CD4-positive, alpha-beta T cell (primary cell): ENCODE measurements around the gene PLP2. TPM values are rescaled to one million over a fixed set of nuclear protein-coding genes. Genes with fewer than 3 reads are reported as not detected.
"Not testable (repeated sequence)": the region's sequence is repeated elsewhere in the genome, so short reads cannot be mapped to it uniquely, and the experiment has no call there.

ENCODE experiments used
- ATAC-seq: fragments of 200-7000 bp; cut with Tn5 transposase; one replicate; pipeline ENCODE4 v1.10.0; 2022; ENCODE audit warnings: mild to moderate bottlenecking; ENCODE audit not compliant: poor library complexity
- CTCF ChIA-PET: fragments of 350-600 bp; sonication (Branson Sonifier 250); formaldehyde crosslinking; loops from one replicate; lab custom pipeline; 2021; ENCODE audit warnings: antibody characterized with exemption, inconsistent platforms; lab: Charles Lee
- POLR2A ChIA-PET: fragments of 350-600 bp; sonication (Branson Sonifier 250); formaldehyde crosslinking; loops from one replicate; lab custom pipeline; 2021; ENCODE audit warnings: antibody characterized with exemption, inconsistent platforms; lab: Charles Lee
- DNase-seq, 14 experiments: peaks; one replicate each; pipeline ENCODE4 v3.0.0-alpha.2; 2013 to 2020; ENCODE audit warnings: mixed read lengths in 2 of 14
- H3K27ac ChIP-seq, 2 donors: one replicate each; pipeline versions ENCODE4 v1.5.1 to v1.7.0; 2013; ENCODE audit warnings: low read length in 2 of 2, low read depth in 1 of 2, mild to moderate bottlenecking in 1 of 2
- H3K27me3 ChIP-seq, 2 experiments: 1 replicate in 1 of 2; 2 replicates in 1 of 2; pipeline versions ENCODE4 v1.6.1 to v1.7.0; 2013; ENCODE audit warnings: low read length in 2 of 2, control low read depth in 1 of 2, mild to moderate bottlenecking in 1 of 2, moderate library complexity in 1 of 2; ENCODE audit not compliant: insufficient read depth in 2 of 2, control insufficient read depth in 1 of 2
- H3K36me3 ChIP-seq: one replicate; pipeline ENCODE4 v1.6.1; 2013; ENCODE audit warnings: low read length, control low read depth; ENCODE audit not compliant: insufficient read depth
- H3K4me1 ChIP-seq: one replicate; pipeline ENCODE4 v1.6.1; 2013; ENCODE audit warnings: low read length, control low read depth; ENCODE audit not compliant: insufficient read depth
- H3K4me3 ChIP-seq: one replicate; pipeline ENCODE4 v1.5.1; 2013; ENCODE audit warnings: mild to moderate bottlenecking, low read length, moderate library complexity
- H3K9me3 ChIP-seq, 2 experiments: 1 replicate in 1 of 2; 2 replicates in 1 of 2; pipeline versions ENCODE4 v1.6.1 to v1.7.0; 2013; ENCODE audit warnings: low read length in 2 of 2, mild to moderate bottlenecking in 2 of 2, control low read depth in 1 of 2, moderate library complexity in 1 of 2; ENCODE audit not compliant: control insufficient read depth in 1 of 2, insufficient read depth in 1 of 2
- H3K27ac Mint-ChIP-seq: one replicate; pipeline ENCODE4 v1.8.0; 2020; ENCODE audit warnings: mixed read lengths
- H3K27me3 Mint-ChIP-seq: one replicate; pipeline ENCODE4 v1.8.0; 2021; ENCODE audit warnings: mixed read lengths
- H3K36me3 Mint-ChIP-seq: one replicate; pipeline ENCODE4 v1.8.0; 2021; ENCODE audit warnings: low read depth, mixed read lengths
- H3K4me1 Mint-ChIP-seq: one replicate; pipeline ENCODE4 v1.8.0; 2021; ENCODE audit warnings: low read depth, mixed read lengths
- H3K4me3 Mint-ChIP-seq: one replicate; pipeline ENCODE4 v1.8.0; 2020; ENCODE audit warnings: mild to moderate bottlenecking, mixed read lengths
- H3K9me3 Mint-ChIP-seq: one replicate; pipeline ENCODE4 v1.8.0; 2020; ENCODE audit warnings: mixed read lengths
- intact Hi-C, 2 experiments: fragments of 100-400 bp; cut with DNase I in 1 of 2; cut with micrococcal nuclease in 1 of 2; formaldehyde crosslinking; loops; one replicate each; pipeline versions ENCODE4 v1.15.1 to v1.9.0; 2023 to 2025; cut with DNase I, micrococcal nuclease
- total RNA-seq, 174 experiments: library from RNA in 2 of 174; stranded (reverse) in 2 of 174; gene quantifications; one replicate each; pipeline ENCODE4 v1.2.3 and lab custom pipeline; 2021 to 2026
- TF ChIP-seq, protein P1 (sequence below): fragments of 200-600 bp; IDR thresholded peaks from one replicate; pipeline ENCODE4 v1.8.0; 2022; ENCODE audit warnings: antibody characterized with exemption, mild to moderate bottlenecking

PLP2 gene
- total RNA-seq, 2 experiments from 2014 or later: 124 to 128 TPM

DNA sequence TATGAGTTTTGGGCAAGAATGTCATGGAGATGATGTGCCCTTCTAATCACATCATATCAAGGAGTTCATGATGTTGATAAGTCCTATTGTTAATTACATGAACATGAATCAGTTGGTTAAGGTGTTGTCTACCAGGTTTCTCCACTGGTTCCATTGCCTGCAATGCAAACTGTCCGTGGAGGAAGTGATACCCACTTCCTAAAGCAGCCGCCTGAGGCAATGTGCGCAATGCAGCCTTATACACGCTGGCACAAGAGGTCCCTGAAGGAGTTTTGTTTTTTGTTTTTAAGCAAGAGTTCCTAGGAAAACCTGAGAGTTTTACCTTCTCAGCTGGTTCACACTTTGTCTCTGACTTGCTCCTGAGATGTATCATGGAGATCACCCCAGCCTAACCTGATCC lies 42.3 kb upstream of the PLP2 start:
- POLR2A ChIA-PET: no interaction called here
- peak in 1 of 14 experiments; percentile 5 for DNase-seq
- Mint-ChIP-seq H3K9me3 (no peaks in the 10 kb centered on the region), H3K4me1 (no peaks in the 10 kb centered on the region), H3K27me3 (no peaks in the 10 kb centered on the region), H3K36me3 (no peaks in the 10 kb centered on the region), H3K4me3 (no peak overlapping the region), H3K27ac (no peak overlapping the region)
- CTCF ChIA-PET: no interaction called here
- Histone ChIP-seq H3K36me3 (no peaks in the 10 kb centered on the region), H3K4me1 (no peaks in the 10 kb centered on the region), H3K27me3 (no peaks in the 10 kb centered on the region), H3K27ac (no peak overlapping the region), H3K4me3 (no peak overlapping the region), H3K9me3 (no peaks in the 10 kb centered on the region)
- TF ChIP-seq, protein P1, sequence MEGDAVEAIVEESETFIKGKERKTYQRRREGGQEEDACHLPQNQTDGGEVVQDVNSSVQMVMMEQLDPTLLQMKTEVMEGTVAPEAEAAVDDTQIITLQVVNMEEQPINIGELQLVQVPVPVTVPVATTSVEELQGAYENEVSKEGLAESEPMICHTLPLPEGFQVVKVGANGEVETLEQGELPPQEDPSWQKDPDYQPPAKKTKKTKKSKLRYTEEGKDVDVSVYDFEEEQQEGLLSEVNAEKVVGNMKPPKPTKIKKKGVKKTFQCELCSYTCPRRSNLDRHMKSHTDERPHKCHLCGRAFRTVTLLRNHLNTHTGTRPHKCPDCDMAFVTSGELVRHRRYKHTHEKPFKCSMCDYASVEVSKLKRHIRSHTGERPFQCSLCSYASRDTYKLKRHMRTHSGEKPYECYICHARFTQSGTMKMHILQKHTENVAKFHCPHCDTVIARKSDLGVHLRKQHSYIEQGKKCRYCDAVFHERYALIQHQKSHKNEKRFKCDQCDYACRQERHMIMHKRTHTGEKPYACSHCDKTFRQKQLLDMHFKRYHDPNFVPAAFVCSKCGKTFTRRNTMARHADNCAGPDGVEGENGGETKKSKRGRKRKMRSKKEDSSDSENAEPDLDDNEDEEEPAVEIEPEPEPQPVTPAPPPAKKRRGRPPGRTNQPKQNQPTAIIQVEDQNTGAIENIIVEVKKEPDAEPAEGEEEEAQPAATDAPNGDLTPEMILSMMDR: no peak
- intact Hi-C loops: no loop called here
- no peak for ATAC-seq

GRCh38 chrX:49132275-49132674 lies 39.4 kb upstream of the PLP2 start:
- H3K4me1 ChIP-seq, H3K36me3 ChIP-seq, H3K27ac ChIP-seq, H3K27me3 Mint-ChIP-seq, H3K27me3 ChIP-seq, H3K4me3 Mint-ChIP-seq, H3K9me3 ChIP-seq, CTCF ChIA-PET, POLR2A ChIA-PET, DNase-seq, H3K9me3 Mint-ChIP-seq, H3K4me3 ChIP-seq, H3K4me1 Mint-ChIP-seq, ATAC-seq, intact Hi-C loops, H3K27ac Mint-ChIP-seq, H3K36me3 Mint-ChIP-seq: not testable (repeated sequence)

DNA sequence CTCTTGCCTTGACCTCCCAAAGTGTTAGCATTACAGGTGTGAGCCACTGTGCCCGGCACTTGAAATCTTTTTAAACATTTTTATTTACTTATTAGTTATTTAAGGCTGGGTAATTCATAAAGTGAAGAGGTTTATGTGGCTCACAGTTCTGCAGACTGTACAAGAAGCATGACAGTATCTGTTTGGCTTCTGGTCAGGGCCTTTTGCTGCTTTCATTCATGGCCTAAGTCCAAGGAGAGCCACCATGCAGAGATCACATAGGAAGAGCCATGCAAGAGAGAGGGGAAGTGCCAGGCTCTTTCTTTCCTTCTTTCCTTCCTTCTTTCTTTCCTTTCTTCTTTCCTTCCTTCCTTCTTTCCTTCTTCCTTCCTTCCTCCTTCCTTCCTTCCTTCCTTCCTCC lies 37.9 kb upstream of the PLP2 start:
- POLR2A ChIA-PET: no interaction called here

GRCh38 chrX:49137492-49137891 lies 34.2 kb upstream of the PLP2 start:
- Mint-ChIP-seq H3K4me1 (no peaks in the 10 kb centered on the region), H3K27me3 (no peaks in the 10 kb centered on the region), H3K36me3 (peaks cover 9% of the 10 kb centered on the region), H3K9me3 (no peaks in the 10 kb centered on the region), H3K27ac (no peak overlapping the region), H3K4me3 (no peak overlapping the region)
- Histone ChIP-seq H3K9me3 (peaks cover 4 to 14% of the 10 kb centered on the region in 2 experiments), H3K27ac (no peak overlapping the region), H3K4me1 (no peaks in the 10 kb centered on the region), H3K27me3 (no peaks in the 10 kb centered on the region), H3K4me3 (no peak overlapping the region), H3K36me3 (no peaks in the 10 kb centered on the region)
- DNase-seq (no peak), ATAC-seq (no peak)
- CTCF ChIA-PET: no interaction called here
- POLR2A ChIA-PET: no interaction called here
- intact Hi-C loops: no loop called here
- TF ChIP-seq, protein P1: no peak

More for the DNA sequence above, 37.9 kb upstream of the PLP2 start:
- Histone ChIP-seq H3K36me3 (no peaks in the 10 kb centered on the region), H3K27me3 (no peaks in the 10 kb centered on the region), H3K27ac (no peak overlapping the region), H3K4me1 (no peaks in the 10 kb centered on the region), H3K4me3 (no peak overlapping the region), H3K9me3 (no peaks in the 10 kb centered on the region)
- no peaks in the 10 kb centered on the region for H3K27me3 Mint-ChIP-seq
- no peaks in the 10 kb centered on the region for H3K4me1 Mint-ChIP-seq
- H3K36me3 Mint-ChIP-seq: no peaks in the 10 kb centered on the region
- ATAC-seq (no peak), DNase-seq (no peak)
- CTCF ChIA-PET: no interaction called here
- TF ChIP-seq, protein P1: no peak
- H3K4me3 Mint-ChIP-seq: no peak overlapping the region
- intact Hi-C loops: no loop called here
- no peaks in the 10 kb centered on the region for H3K9me3 Mint-ChIP-seq
- H3K27ac Mint-ChIP-seq: no peak overlapping the region
